A549 (cell line): ENCODE data around the gene ECI1. TPM values are rescaled to one million over a fixed set of nuclear protein-coding genes. Genes with fewer than 3 reads are reported as not detected.

Experiments used
- ATAC-seq, 2 experiments: fragments of 200-7000 bp in 1 of 2; fragments of >200 bp in 1 of 2; cut with Nextera tagmentation in 1 of 2; cut with Tn5 transposase in 1 of 2; 3 replicates each; pipeline versions ENCODE4 v1.8.0 to v1.9.1; 2018 to 2020; ENCODE audit warnings: mild to moderate bottlenecking in 1 of 2, moderate library complexity in 1 of 2
- CTCF ChIA-PET: fragments of 300-600 bp; sonication (Branson Sonifier 250); formaldehyde crosslinking; extraction: SDS; loops from one replicate; lab custom pipeline; 2021; ENCODE audit warnings: antibody characterized with exemption, inconsistent platforms; lab: Yijun Ruan, JAX
- POLR2A ChIA-PET: fragments of 350-600 bp; formaldehyde crosslinking; extraction: SDS; loops from one replicate; lab custom pipeline; 2021; ENCODE audit warnings: antibody characterized with exemption, inconsistent platforms; lab: Yijun Ruan, JAX
- DNase-seq, 2 experiments: peaks; one replicate each; pipeline versions ENCODE4 v3.0.0 to v3.0.0-alpha.2; 2011 to 2016; ENCODE audit warnings: low read depth in 1 of 2, low spot score in 1 of 2
- FAIRE-seq: peaks from 2 replicates; lab custom pipeline; 2011; peaks lifted over from hg19 to GRCh38; lab: Jason Lieb, UNC
- H3K27ac ChIP-seq, 2 experiments: fragments of >200 bp; sonication (Bioruptor Twin); formaldehyde crosslinking; 3 replicates each; pipeline ENCODE4 v1.5.1; 2016 to 2017
- H3K4me1 ChIP-seq: fragments of >200 bp; sonication (Bioruptor Twin); formaldehyde crosslinking; 3 replicates; pipeline ENCODE4 v1.6.1; 2016
- H3K4me2 ChIP-seq: fragments of >200 bp; sonication (Bioruptor Twin); formaldehyde crosslinking; 3 replicates; pipeline ENCODE4 v1.6.1; 2016
- H3K4me3 ChIP-seq: fragments of >200 bp; sonication (Bioruptor Twin); formaldehyde crosslinking; 3 replicates; pipeline ENCODE4 v1.5.1; 2016
- H3K9me3 ChIP-seq: fragments of >200 bp; sonication (Bioruptor Twin); formaldehyde crosslinking; 3 replicates; pipeline ENCODE4 v1.6.1; 2016
- BHLHE40 ChIP-seq: IDR thresholded peaks from 2 replicates; pipeline ENCODE4 v1.6.1; 2012; ENCODE audit warnings: low read depth, low read length, inconsistent platforms
- EHMT2 ChIP-seq: fragments of 200-600 bp; sonication (generic); IDR thresholded peaks from 2 replicates; pipeline ENCODE4 v1.6.1; 2016; ENCODE audit warnings: antibody characterized with exemption, low read depth, mild to moderate bottlenecking, moderate library complexity
- ESRRA ChIP-seq: fragments of 150-350 bp; IDR thresholded peaks from 2 replicates; pipeline ENCODE4 v1.6.1; 2014; ENCODE audit warnings: mild to moderate bottlenecking, low read length, borderline replicate concordance
- MYC ChIP-seq: IDR thresholded peaks from 2 replicates; pipeline ENCODE4 v1.6.1; 2012; ENCODE audit warnings: mild to moderate bottlenecking, inconsistent platforms, low read length, improper control_type of control experiment, borderline replicate concordance
- NFE2L2 ChIP-seq: fragments of 150-350 bp; conservative IDR thresholded peaks from 2 replicates; pipeline ENCODE4 v1.6.1; 2014; ENCODE audit warnings: low read length
- POLR2A ChIP-seq: IDR thresholded peaks from 2 replicates; pipeline ENCODE4 v1.6.1; 2012; ENCODE audit warnings: mild to moderate bottlenecking, low read length
- POLR2AphosphoS2 ChIP-seq: conservative IDR thresholded peaks from 2 replicates; pipeline ENCODE4 v1.6.1; 2012; ENCODE audit warnings: low read length, improper control_type of control experiment, inconsistent platforms
- RCOR1 ChIP-seq: fragments of 150-350 bp; IDR thresholded peaks from 2 replicates; pipeline ENCODE4 v1.6.1; 2014; ENCODE audit warnings: antibody characterized with exemption, low read length, low read depth
- TFCP2L1 ChIP-seq: fragments of 250-450 bp; sonication (Bioruptor Pico); IDR thresholded peaks from 2 replicates; pipeline ENCODE4 v1.5.0; 2021; ENCODE audit warnings: mild to moderate bottlenecking
- ZSCAN20 ChIP-seq: fragments of 250-450 bp; sonication (Bioruptor Pico); IDR thresholded peaks from 2 replicates; pipeline ENCODE4 v1.8.0; 2022; ENCODE audit warnings: mild to moderate bottlenecking, moderate library complexity
- WGBS: methylation state at CpG from one replicate; pipeline ENCODE4 v1.1.6; 2017; ENCODE audit errors: missing lambda C conversion rate; 5-methylcytosine and 5-hydroxymethylcytosine counted together
- polyA plus RNA-seq, 4 experiments: library from polyadenylated mRNA; depleted of rRNA in 3 of 4; stranded (reverse); fragments of >200 nt; fragmentation: RNase III in 1 of 4; extraction: RNeasy Plus Mini Kit Qiagen cat#74134 plus additional on column Dnase treatment in 1 of 4; gene quantifications; 2 replicates in 3 of 4; 3 replicates in 1 of 4; pipeline ENCODE4 v1.2.3, GENCODE V29; 2011 to 2017
- TF ChIP-seq, protein P1 (sequence below): fragments of 200-600 bp; sonication (generic); IDR thresholded peaks from 2 replicates; pipeline ENCODE4 v1.6.1; 2016; ENCODE audit warnings: antibody characterized with exemption, mild to moderate bottlenecking, moderate library complexity
- TF ChIP-seq, protein P2 (sequence below): fragments of 150-350 bp; IDR thresholded peaks from 2 replicates; pipeline ENCODE4 v1.6.1; 2014; ENCODE audit warnings: low read depth, mild to moderate bottlenecking, low read length
- TF ChIP-seq, protein P3 (sequence below): fragments of 450-650 bp; IDR thresholded peaks from 2 replicates; pipeline ENCODE4 v1.6.1; 2014; ENCODE audit warnings: antibody characterized with exemption
- TF ChIP-seq, protein P4 (sequence below): fragments of >200 bp; sonication (Bioruptor Twin); formaldehyde crosslinking; IDR thresholded peaks from 2 replicates; pipeline ENCODE4 v1.6.1; 2016
- TF ChIP-seq, protein P5 (sequence below): fragments of 250-450 bp; sonication (Bioruptor Pico); IDR thresholded peaks from 2 replicates; pipeline ENCODE4 v1.5.0; 2020; ENCODE audit warnings: low read depth, mild to moderate bottlenecking, moderate library complexity
- TF ChIP-seq, protein P6 (sequence below): IDR thresholded peaks from 2 replicates; pipeline ENCODE4 v1.6.1; 2012

The ECI1 gene
- polyA plus RNA-seq, 2 of the 4 experiments (the other 2 are of a cell fraction), result 41.5 to 47.9 TPM

DNA sequence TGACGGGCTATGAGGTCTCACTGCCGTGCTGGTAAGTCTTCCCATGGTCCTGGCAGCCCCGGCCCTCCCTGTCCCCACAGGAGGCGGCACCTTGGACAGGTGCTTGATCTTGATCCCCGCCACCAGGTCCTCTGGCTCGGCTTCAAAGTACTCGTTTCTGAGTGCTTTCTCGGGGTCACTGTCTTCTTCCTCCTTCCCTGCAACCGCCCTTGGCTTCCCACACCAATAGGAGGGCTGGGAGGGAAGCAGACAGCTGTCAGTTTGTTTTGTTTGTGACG lies 48.5 kb upstream of the ECI1 start:
- no peak overlapping the region for H3K4me2 ChIP-seq
- no peaks in the 10 kb centered on the region for H3K4me1 ChIP-seq
- CTCF ChIA-PET, result interaction anchor here (1.0 kb wide), 1 partner anchor 11 kb away, joined by 3 read pairs; no protein-coding TSS in a partner anchor
- no peak overlapping the region for H3K27ac ChIP-seq
- 68% methylated on average over 10 of the region's 10 CpGs for WGBS
- no peak overlapping the region for H3K4me3 ChIP-seq
- DNase-seq, result no peak
- FAIRE-seq, result no peak
- TF ChIP-seq MYC (no peak), RCOR1 (no peak), TFCP2L1 (CRISPR knock-in tag) (no peak), POLR2AphosphoS2 (no peak), EHMT2 (no peak), POLR2A (no peak), ESRRA (no peak), NFE2L2 (no peak)
- TF ChIP-seq, protein P1, sequence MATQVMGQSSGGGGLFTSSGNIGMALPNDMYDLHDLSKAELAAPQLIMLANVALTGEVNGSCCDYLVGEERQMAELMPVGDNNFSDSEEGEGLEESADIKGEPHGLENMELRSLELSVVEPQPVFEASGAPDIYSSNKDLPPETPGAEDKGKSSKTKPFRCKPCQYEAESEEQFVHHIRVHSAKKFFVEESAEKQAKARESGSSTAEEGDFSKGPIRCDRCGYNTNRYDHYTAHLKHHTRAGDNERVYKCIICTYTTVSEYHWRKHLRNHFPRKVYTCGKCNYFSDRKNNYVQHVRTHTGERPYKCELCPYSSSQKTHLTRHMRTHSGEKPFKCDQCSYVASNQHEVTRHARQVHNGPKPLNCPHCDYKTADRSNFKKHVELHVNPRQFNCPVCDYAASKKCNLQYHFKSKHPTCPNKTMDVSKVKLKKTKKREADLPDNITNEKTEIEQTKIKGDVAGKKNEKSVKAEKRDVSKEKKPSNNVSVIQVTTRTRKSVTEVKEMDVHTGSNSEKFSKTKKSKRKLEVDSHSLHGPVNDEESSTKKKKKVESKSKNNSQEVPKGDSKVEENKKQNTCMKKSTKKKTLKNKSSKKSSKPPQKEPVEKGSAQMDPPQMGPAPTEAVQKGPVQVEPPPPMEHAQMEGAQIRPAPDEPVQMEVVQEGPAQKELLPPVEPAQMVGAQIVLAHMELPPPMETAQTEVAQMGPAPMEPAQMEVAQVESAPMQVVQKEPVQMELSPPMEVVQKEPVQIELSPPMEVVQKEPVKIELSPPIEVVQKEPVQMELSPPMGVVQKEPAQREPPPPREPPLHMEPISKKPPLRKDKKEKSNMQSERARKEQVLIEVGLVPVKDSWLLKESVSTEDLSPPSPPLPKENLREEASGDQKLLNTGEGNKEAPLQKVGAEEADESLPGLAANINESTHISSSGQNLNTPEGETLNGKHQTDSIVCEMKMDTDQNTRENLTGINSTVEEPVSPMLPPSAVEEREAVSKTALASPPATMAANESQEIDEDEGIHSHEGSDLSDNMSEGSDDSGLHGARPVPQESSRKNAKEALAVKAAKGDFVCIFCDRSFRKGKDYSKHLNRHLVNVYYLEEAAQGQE, result no peak
- TF ChIP-seq, protein P2, sequence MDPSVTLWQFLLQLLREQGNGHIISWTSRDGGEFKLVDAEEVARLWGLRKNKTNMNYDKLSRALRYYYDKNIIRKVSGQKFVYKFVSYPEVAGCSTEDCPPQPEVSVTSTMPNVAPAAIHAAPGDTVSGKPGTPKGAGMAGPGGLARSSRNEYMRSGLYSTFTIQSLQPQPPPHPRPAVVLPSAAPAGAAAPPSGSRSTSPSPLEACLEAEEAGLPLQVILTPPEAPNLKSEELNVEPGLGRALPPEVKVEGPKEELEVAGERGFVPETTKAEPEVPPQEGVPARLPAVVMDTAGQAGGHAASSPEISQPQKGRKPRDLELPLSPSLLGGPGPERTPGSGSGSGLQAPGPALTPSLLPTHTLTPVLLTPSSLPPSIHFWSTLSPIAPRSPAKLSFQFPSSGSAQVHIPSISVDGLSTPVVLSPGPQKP, result no peak
- peak in 1 of 2 experiments; percentile 6; a peak in 2 of 6 replicates for ATAC-seq
- POLR2A ChIA-PET, result no interaction called here
- no peaks in the 10 kb centered on the region for H3K9me3 ChIP-seq

DNA sequence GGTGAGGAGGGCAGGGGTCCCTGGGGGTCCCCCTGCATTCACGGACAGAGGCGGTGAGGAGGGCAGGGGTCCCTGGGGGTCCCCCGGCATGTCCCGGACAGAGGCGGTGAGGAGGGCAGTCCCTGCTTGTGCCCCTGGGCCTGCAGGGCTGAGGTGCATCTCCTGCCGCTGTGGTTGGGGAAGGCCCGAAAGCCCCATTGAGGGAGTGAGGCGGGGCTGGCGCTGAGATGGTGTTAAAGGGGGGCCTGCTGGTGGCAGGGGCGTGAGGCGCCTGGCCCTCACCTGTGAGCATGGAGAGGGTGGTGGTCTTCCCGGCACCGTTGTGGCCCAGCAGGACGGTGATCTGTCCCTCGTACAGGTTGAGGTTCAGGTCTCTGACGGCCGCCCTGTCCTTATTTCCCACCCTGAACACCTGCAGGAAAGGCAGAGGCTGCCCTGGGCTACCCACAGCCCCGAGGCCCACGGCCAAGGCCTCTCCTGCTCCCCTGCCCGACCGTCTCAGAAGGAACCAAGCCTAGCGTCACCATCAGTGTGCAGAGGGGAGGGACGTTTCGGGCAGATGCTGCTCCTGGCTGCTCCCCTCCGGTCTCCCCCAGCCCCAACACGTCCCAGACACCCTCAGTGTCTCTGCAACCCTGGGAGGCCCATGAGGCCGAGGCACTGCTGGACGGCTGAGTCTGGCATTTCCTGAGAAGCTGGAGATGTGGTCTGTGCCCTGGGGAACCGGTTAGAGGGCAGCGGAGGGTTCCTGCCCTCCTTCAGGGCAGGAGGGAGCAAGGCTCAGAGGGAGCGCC lies 47.9 kb upstream of the ECI1 start:
- 82% methylated on average over 20 of the region's 31 CpGs for WGBS
- Histone ChIP-seq H3K4me2 (no peak overlapping the region), H3K4me3 (no peak overlapping the region), H3K9me3 (no peaks in the 10 kb centered on the region), H3K27ac (no peak overlapping the region), H3K4me1 (no peaks in the 10 kb centered on the region)
- FAIRE-seq (no peak), DNase-seq (no peak), ATAC-seq (peak; percentile 13 to 21; a peak in 3 of 6 replicates)
- ChIA-PET POLR2A (no interaction called here), CTCF (no interaction called here)
- TF ChIP-seq, protein P3, sequence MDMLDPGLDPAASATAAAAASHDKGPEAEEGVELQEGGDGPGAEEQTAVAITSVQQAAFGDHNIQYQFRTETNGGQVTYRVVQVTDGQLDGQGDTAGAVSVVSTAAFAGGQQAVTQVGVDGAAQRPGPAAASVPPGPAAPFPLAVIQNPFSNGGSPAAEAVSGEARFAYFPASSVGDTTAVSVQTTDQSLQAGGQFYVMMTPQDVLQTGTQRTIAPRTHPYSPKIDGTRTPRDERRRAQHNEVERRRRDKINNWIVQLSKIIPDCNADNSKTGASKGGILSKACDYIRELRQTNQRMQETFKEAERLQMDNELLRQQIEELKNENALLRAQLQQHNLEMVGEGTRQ, result no peak
- TF ChIP-seq, protein P4, sequence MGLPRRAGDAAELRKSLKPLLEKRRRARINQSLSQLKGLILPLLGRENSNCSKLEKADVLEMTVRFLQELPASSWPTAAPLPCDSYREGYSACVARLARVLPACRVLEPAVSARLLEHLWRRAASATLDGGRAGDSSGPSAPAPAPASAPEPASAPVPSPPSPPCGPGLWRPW, result no peak
- TF ChIP-seq, protein P5, sequence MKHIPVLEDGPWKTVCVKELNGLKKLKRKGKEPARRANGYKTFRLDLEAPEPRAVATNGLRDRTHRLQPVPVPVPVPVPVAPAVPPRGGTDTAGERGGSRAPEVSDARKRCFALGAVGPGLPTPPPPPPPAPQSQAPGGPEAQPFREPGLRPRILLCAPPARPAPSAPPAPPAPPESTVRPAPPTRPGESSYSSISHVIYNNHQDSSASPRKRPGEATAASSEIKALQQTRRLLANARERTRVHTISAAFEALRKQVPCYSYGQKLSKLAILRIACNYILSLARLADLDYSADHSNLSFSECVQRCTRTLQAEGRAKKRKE (CRISPR knock-in tag), result no peak
- TF ChIP-seq BHLHE40 (no peak), ZSCAN20 (no peak)
- TF ChIP-seq, protein P6, sequence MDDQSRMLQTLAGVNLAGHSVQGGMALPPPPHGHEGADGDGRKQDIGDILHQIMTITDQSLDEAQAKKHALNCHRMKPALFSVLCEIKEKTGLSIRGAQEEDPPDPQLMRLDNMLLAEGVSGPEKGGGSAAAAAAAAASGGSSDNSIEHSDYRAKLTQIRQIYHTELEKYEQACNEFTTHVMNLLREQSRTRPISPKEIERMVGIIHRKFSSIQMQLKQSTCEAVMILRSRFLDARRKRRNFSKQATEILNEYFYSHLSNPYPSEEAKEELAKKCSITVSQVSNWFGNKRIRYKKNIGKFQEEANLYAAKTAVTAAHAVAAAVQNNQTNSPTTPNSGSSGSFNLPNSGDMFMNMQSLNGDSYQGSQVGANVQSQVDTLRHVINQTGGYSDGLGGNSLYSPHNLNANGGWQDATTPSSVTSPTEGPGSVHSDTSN, result no peak
